GOT3 (cell line): ENCODE measurements around the gene OPCML.

Experiments used
- DNase-seq: peaks from one replicate; lab custom pipeline; 2025; ENCODE audit warnings: mixed read lengths; lab: John Stamatoyannopoulos, UW

OPCML gene

DNA sequence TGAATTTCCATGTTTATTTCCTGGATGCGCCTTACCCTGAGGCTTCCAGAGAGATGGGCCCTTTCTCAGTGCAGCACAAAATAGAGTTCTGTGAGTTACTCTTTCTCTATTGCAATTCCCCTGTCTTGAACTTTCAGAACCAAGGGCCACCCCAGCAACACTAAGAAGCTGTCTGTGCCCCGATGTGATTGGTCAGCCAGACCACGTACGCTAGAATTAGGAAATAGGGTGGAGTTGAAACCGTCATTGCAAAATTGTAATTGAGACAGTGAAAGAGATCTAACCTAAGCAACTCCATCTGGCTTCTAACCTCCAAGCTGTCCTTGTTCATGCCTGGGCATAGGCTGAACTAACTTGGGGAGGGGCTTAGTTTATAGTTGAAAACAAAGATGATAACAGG, 981.3 kb downstream of the OPCML start:
- no peak for DNase-seq

DNA sequence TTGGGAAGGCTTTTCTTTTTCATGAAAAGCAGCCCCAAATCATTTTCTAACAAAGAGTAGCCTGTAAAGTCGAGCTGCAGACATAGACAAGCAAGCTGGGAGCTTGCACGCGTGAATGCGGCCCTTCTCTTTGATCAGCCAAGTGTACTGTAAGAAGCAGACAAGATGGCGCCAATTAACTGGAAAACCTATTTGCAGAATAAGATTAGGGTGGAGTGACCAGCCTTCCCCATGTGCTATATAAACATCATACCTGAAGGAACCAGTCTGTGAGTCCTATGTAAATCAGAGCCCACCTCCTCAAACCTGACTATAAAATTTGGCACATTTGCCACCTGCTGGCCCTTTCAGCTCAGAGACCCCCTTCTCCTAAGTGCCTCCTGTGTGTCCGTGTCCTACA, 982.7 kb downstream of the OPCML start:
- no peak for DNase-seq

DNA sequence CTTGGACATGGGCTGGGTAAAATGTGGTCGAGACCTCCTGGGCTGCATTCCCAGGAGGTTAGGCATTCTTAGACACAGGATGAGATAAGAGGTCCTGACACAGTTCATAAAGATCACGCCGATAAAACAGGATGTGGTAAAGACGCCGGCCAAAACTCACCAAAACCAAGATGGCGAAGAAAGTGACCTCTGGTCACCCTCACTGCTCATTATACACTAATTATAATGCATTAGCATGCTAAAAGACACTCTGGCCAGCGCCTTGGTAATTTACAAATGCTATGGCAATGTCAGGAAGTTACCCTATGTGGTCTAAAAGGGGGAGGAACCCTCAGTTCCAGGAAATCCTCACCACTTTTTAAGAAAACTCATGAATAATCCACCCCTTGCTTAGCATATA, 983.3 kb downstream of the OPCML start:
- no peak for DNase-seq

DNA sequence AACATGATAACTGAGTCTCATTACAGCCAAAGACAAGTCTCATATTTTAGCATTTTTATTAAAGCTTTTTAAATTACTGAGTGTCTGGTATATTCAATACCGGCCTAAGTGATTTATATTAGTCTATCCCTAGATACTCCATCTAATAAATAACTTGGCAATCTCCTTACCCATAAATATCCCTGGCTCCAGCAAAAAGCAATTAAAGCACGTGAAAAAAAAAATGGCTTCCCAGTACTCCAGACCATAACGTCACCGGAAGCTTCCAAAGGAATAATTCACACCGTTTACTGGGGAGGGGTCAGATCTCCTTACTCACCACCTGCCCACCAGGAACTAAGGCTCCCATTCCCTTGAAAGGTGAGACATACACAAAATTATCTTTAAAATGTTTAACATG, 988.3 kb downstream of the OPCML start:
- no peak for DNase-seq

DNA sequence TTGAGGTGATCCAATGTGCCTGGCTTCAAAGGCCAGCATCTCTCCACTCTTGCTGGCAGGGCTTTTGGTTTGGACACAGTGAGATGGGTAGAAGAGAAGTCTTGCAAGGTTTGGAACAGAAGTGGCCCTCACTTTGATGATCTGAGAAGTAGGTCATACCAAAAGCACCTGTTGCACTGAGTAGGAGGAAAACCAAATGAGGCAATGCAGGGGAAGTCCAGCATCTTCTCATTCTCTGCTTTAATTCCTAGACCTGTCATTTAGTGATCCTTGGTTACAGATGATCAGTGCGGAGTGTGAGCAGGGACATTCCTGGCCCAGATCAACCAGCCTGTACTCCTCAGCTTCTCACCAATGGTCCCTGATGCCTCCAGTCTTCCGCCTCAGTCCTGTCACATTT, 990.5 kb downstream of the OPCML start:
- no peak for DNase-seq

DNA sequence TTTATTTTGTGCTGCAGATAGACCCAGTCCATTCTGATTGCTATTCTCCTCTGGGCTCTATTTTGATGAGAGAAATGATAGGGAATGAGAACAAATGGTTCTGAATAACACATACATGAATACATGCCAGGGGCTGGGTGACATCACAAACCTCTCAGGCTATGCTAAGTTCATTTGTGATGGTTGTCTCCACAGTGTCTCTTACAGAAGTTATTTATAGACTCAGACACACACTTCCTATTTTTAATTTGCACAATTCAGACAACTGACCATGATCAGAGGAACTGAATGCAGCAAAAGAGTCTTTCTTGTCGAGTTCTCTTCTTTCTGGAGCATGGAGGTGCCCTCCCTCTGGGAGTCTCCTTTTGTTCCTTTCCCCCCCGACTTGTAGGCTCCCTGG, 991.7 kb downstream of the OPCML start:
- no peak for DNase-seq

DNA sequence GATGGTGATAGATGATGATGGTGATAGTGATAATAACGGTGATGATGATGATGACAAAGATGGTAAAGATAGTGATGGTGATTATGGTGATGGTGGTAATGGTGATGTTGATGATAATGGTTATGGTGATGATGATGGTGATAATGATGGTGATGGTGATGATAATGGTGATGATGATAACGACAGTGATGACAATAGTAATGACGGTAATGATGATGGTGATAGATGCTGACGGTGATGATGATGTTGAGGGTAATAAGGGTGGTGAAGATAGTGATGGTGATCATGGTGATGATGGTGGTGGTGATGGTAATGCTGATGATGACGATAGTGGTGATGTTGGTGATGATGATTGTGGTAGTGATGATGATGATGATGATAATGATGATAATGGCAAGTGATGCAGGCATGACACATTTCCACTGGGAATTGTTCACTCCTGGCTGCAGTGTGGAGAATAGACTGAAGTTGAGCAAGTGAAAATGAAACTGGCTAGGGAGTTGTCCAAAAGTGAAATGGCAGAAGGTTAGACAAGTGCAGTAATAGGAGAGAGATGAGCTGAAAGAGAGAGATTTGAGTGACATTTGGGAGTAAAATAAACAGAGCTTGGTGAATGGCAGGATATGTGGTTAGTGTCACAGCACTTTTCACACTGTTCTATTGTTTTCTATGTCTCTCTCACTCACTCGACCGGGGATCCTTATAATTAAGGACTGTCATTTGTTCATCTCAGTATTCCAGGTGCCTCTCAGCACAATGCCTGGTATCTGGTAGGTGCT, 992.5 kb downstream of the OPCML start:
- no peak for DNase-seq

DNA sequence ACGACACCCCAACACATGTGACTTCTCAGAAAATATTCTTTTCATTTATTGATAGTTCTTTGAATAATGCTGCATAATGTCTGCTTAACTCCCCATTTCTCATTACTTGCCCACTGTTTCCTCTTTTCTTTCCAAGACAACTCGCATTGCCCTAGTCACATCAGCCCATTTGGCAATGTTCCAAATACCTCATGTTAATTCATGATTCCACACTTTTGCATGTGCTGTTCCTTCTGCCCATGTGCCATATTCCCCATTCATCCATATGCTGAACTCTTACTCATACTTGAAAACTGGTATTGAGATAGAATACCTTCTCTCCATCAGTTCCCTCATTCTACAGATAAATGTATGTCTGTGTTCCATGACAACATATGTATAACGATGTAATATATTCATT, 993.7 kb downstream of the OPCML start:
- no peak for DNase-seq

DNA sequence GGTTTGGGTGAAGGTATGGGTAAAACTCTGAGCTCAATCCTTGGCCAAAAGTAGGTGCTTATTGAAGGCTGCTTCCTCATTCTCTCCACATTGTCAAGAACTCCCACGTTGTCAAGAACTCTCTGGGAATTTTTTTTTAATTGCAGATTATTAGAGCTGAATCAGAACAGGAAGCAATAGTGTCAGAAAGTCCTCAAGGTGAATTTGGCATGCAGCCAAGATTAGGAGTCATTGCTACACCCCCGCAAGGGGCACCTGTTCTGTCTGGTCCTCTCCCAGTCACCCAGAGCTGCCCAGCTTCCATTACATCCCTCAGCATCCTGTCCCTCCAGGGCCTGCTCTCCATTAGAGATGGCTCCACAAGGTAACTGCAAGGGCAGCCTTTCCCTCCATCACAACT, 996.5 kb downstream of the OPCML start:
- DNase-seq = no peak

DNA sequence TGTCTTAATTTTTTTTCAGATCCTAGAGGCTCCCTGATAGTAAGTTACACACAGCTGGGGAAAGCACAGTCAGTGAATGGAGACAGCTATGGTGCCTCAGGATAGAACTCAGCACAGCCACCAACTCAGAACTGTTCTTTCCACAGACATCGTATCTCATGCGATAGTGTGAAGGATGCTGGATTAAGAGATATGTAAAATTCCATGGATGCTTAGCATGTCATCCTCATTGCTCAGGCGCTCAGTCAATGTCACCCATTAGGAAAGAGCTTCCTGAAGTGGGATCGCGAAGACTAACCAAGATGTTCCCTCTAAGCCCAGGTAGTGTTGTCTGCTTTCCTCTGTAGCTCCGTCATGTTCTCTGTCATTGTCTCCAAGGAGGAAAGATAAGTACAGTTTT, 1000.4 kb downstream of the OPCML start:
- no peak for DNase-seq

DNA sequence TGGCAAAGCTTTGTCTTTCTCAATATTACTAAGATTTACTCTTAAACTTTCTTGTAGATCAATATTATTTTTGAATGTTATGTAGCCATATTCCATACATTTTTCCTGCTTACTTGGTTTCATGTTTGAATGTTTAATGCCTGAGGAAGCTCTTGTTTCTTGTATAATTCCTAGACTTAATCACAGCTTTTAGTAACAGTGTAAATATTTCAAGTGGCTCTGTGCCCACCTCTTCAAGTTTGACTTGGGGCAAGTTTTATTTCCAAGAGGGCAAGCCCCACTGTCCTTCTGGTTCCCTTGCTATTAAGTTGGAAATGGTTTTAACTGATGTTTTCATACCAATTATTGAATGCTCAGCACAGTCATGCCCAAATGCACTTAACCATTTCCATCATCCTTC, 1004.1 kb downstream of the OPCML start:
- no peak for DNase-seq

DNA sequence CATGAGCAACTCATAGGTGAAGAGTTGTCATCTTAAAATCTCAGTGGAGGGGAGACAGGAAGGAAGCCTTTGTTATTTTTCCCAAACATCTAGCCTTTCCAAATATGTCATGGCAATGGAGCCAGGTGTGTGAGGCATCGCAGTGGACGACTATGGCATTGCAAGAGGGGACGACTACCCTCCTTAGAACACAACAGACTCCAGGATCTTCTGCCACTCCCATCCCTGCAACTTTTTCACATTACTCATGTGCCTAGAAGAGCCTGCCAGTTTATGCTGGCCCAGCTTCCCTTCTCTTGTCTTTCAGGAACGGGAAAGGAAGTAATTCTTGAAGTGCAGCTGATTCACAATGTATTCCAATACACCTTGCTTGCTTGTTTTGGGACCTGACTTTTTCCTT, 1008.4 kb downstream of the OPCML start:
- no peak for DNase-seq

DNA sequence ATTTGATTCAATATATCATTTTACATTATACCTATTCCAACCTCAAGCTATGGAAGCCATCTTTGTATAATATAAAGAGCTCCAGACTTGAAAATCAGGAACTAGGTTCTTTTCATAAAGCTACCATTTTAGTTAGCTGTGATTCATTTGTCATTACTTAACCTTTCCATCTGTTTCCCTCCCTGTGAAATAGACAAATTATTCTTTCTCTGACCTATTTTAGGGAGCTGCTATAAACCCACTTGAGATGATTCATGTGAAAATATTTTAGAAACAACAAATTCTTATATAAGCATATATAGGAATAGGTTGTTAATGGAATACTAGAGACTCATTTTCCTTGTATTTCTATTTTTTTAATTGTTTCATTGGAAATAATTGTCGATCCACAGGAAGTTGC, 1012.1 kb downstream of the OPCML start:
- DNase-seq = no peak

DNA sequence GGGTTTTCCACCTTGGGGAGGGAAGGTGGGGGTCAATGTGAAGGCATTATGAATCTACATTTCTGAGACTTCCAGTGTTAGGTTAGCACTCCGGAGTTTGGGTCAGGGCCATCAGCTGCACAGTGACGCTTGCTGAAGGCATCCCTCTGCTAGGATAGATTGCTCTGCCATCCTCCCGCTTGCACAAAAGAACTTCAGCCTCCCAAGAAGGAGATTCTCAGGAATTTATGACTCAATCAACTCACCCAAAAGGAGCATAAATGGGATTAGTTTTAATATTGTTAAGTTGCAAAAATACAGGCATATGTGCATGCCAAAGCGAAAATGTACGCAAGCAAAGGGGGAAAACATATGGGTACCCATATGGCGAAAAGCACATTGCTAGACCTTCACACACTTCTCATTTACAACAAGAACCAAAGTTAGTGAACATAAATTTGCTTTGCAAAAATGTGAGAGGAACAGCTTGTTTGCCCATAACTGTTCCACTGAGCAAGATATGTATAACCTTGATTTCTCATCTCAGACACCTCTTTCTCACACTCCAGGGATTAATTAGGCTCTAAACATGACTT, 1013.0 kb downstream of the OPCML start:
- no peak for DNase-seq

DNA sequence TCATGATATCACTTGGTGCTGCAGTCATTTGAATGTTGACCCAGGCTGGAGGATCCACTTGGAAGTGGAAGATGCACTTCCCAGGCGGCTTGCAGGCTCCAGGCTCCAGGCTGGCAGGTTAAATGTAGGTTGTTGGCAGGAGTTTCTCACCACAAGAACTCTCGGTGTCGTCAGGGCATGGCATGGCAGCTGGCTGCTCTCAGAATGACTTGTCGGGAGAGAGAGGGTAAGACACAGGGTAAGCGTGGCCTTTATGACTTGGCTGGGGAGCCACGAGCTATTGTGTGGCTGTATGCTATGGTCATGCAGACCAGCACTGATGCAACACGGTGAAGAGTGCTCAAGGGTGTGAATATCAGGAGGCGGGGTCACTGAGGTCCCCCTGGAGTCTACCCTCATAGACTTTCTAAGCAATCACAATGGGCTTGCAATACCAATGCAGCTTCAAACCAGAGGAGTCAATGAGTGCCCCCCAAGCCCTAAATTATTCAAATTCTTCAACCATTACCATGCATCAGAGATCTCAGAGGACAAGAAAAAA, 1027.7 kb downstream of the OPCML start:
- no peak for DNase-seq

DNA sequence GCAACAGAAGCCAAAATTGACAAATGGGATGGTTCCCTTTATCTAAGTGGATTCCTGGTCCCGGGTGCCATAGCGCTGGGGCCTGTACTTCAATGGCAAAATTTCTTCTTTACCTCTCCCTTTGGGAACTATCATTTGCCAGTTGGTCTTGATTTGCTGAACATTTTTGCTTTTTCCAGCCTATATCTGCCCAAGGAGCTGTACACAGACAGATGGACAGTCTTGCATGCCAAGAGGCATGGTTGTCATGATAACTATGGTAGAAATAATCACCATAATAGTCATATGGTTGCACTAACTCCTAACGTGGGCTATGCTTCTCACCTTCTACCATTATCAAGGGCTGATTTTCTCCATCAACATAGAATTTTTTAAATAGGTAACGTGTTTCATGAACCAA, 1030.9 kb downstream of the OPCML start:
- no peak for DNase-seq

DNA sequence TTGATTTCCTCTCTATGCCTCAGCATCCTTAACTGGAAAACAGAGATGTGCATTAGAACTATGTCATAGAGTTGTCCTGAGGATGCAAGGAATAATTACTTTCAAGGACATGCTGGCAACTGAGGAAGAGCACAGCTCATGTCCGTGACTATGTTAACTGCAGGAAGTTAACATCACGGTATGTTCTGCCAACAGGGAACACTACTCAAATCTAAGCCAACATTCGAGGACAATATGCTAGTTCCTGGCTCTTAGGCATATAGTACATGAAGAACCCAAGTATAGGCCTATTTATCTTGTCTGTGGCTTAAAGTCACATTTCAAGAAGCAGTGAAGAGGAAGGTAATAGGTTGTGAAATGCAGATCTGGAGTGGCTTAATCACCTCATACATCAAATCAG, 1032.6 kb downstream of the OPCML start:
- DNase-seq = no peak

DNA sequence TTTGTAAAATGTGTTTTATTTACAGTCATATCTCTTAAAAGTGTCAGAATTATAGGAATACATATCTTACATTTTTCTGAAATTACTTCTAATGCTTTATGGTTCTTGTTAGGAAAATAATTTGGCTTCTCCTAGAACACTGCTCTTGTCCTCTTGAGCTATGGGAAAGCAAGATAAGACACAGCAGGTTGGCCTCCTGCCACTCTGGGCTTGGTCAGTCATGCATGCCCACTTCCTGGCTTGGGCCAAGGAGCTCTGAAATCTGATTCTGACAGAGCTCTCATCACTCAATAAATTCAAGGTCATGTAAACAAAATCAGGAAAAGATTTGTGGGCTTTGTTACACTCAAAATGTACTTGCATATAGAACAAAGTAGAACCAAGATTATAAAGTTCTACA, 1036.0 kb downstream of the OPCML start:
- DNase-seq = no peak

DNA sequence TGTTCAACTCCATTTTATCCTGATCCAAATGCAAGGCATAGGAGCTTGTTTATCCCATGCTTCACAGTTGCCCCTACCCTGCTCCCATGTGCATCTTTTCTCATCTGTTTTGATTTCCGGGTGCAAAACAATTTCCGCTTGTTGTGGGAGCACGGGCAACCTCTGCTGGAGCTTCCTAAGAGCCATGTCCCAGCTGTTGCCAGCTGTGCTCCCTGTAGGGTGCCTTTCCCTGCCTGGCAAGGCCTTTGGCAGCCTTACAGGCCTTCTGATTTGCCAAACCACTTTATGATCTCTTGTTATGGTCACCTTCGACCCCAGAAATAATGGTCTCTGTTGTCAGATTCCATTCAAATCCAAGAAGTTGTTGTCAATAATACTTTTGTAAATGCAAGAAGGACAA, 1038.5 kb downstream of the OPCML start:
- DNase-seq = no peak

DNA sequence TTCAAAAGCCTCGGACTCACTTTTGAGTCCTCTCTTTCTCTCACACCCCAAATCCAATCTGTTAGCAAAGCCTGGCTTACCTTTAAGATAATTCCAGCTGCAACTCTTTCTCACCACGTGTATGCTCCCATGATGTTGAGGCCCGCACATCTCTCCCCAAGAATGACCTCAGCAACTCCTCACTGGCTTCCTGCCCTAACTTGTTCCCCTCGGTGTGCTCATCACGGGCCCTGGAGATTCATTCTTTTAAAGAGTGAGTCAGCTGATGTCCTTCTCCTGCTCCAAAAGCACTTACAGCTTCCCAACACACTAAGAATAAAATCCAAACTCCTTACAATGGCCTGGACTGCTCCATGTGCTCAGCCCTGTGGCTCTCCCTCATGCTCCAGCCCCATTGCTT, 1041.3 kb downstream of the OPCML start:
- DNase-seq = no peak

DNA sequence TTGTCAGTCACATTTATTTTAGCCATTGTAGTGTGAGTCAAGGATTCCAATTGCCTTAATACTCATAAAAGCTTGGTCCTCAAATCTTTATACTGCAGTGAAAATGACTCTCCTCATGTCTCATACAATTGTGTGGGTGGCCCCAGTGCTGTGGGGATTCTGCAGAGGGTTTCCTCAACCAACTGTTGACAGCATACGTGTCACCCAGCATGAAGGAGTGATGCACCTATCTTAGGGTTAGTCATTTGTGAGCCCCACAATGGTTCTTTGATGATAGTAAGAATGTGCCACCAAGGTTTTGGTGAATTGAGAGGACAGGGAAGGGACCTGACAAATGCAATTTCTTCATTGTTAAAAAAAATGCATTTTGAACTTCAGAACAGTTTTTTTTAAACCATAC, 1046.2 kb downstream of the OPCML start:
- DNase-seq = no peak

DNA sequence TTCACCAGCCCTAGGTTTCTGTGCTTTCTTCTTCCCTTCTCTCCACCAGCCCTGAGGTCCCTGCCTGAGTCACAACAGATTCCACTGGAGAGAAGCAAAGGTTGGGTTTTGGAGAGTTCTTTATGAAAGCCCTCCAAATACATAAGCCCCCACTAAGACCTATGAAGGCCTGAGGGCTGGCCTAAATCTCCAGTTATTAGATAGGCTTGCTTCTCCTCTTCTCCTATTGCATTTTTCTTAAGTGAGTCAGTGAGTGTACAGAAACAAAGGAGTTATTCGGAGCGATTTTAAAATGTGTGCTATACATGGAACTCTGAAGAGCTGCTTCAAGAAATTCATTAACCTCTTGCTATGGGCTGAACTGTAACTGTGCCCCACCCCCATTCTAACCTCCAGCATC, 1057.3 kb downstream of the OPCML start:
- DNase-seq = no peak

DNA sequence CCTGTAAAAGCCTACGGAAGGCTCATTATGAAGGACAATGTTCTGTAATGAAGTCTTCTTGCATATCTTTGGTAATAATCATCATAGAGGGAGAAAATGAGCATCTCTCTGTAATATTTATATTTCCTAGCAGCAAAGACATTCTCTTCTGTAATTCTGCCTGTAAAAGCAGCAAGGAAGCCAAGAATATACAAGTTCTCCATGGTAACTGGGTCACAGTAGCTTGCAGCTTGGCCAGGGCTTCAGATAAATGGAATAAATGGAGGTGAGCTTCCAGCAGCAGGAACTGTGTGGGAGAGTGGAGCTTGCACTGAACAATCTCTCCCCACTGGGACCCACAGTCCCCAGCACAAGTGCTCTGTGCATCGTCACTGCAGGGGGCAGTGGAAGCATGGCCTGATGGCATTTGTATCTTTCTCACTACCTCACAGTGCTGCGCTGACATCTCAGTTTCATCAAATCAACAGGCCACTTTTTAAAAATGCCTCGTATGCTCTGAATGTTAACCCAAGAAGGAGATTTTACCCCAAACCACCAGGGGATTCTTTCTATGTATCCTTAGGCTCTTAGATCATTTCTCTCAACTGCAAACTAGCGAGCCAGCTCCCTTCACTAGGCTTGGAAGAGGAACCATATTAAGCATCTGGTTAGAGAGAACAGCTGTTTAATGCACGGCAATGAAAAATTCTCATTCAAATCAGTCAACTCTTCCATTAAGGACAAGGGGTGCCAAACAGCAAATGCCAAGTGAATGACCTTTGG, 1059.7 kb downstream of the OPCML start:
- DNase-seq = no peak
